Activated CD8-positive, alpha-beta memory T cell treated with anti-CD3 and anti-CD28 coated beads for 1 hour (primary cell): Measurements from ENCODE around the gene ZNF23.

ENCODE experiments used
- DNase-seq, 2 donors: peaks; one replicate each; pipeline ENCODE4 v3.0.0-alpha.2; 2020; ENCODE audit warnings: low read depth in 1 of 2; ENCODE audit errors: extremely low read depth in 1 of 2

Gene ZNF23

DNA sequence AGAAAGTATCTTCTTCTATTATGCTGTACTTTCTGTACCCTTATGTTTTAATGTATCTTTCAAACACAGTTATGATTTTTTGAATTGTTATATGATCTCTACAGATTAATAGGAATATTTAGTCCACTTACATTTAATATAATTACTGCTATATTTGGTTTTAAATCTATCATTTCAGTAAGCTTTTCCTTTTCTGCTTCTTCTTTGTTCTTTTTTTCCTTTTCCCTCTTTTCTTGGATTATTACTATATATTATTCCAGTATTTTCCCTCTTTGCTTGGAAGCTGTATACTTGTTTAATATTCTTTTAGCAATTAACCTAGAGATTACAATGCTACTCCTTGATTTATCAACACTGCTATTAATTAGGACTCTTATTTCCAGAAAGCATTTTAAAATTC is 33.7 kb downstream of the ZNF23 start:
- no peak for DNase-seq

DNA sequence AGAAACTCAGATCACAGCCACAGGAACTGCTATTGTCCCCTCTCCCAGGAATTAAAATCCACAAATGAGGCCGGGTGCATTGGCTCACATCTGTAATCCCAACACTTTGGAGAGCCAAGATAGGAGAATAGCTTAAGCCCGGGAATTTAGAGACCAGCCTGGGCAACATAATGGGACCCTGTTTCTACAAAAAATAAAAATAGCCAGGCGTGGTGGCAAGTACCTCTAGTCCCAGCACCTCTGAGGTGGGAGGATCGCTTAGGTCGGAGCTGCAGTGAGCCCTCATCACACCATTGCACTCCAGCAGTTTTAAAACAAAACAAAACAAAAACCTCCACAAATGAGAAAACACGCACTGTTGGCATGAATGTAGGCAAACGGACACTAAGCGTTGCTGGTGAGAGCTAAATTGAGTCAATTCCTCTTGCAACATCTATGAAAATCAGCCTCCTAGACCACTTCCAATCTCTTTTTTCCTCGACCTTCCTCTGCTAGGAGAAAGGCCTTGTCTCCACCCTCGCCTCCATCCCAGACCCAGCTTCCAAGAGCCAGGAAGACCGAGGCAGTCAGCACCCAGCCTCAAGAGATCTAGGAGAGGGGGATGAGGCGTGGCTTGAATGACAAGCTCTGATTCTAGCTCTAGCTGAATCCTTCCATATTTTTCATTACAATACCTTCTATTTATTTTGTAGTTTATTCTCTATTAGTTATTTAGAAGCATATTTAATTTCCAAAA is 35.0 kb downstream of the ZNF23 start:
- no peak for DNase-seq

DNA sequence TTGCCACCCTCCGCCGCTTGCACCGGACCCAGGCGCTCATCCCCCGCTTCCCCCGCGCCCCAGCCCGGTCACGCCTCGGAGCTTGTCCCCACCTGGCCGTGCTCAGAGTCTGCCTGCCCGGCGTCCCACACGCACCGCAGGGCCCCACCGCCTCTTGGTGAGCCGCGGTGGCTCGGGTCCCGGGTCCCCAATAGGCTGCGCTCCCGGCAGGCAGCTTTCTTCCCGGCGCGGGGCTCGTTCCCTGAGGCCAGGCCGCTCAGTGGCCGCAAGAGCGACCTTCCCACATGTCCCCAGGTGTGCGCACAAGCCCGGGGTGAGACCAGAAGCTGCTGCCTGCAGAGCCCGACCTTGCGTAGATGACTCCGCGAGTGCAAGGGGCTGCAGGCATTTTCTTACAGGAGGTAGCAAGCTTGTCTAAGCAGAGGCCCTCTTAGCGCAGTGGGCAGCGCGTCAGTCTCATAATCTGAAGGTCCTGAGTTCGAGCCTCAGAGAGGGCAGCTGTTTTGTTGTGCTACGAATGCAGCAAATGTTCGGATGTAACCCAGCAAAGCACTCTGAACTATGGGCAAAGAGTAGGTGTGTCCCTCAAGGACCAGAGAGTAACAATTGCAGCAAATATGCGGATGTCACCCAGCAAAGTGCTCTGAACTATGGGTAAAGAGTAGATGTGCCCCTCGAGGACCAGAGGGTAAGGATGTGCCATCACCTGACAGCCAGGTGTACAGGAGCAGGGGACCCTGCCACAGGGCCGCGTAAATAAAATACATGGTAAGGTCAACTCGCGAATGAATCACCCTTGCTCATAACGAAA is 35.8 kb downstream of the ZNF23 start:
- no peak for DNase-seq

DNA sequence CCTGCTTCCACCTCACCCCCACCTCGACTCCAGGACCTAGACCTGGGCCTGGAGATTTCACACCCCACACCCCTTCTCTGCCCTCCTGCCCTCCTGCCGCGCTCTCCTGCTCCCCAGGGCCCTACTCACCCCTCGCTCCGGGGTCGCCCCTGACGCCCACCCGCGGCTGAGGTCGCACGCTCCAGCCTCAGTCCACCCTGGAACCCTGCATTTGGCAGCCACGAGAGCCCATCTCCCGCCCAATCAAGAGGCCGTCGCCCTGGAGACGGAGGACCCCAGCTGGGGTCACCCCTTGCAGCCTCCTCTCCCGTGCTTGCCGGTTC is 36.3 kb downstream of the ZNF23 start:
- no peak for DNase-seq

DNA sequence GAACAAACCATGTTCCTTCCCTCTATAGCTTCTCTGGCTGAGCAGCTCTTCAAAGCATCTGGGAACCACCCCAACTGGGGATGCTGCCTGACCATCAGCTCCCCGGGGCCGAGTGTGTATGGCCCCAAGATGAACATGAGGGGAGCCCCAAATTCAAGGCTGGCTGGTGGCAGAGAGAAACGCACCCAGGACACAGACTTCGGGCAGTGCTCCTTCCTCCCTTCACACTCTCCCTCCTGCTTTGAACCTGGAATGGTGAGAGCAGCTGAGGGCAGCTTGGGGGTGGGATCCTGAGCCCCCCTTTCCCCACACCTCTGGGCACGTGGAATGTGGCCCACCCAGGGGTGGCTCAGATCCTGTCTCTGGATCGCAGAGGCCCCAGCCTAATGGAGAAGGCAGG is 37.4 kb downstream of the ZNF23 start:
- no peak for DNase-seq

DNA sequence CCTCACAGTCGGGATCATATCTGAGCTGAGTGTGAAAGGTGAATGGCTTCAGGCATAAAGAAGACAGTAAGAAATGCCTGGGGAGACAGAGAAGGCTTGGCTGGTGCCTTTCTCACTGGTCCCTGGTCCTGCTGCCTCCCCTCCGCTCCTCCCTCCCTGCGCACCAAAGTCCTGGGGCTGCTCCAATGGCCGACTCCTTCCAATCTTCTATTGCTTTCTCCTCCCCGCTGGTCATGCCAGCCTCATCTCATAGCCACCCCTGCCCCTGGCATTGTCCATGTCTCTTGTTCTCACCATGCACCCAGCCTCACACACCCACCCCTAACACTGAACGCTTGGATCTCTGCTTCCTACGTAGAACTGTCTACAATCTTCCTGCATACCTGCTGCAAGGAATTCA is 38.2 kb downstream of the ZNF23 start:
- no peak for DNase-seq

DNA sequence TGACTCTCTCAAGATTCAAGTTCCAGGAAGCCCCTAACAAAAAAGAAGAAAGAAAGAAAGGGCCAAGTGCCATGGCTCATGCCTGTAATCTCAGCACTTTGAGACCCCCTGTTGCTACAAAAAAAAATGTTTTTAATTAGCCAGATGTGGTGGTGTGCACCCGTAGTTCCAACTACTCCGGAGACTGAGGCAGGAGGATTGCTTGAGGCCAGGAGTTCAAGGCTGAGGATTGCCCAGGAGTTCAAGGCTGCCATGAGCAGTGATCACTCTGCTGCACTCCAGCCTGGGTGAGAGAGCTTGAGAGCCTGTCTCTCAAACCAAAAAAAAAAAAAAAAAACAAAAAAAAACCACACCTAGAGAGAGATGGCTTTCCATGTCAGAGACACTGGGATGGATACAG is 39.0 kb downstream of the ZNF23 start:
- DNase-seq, result no peak

DNA sequence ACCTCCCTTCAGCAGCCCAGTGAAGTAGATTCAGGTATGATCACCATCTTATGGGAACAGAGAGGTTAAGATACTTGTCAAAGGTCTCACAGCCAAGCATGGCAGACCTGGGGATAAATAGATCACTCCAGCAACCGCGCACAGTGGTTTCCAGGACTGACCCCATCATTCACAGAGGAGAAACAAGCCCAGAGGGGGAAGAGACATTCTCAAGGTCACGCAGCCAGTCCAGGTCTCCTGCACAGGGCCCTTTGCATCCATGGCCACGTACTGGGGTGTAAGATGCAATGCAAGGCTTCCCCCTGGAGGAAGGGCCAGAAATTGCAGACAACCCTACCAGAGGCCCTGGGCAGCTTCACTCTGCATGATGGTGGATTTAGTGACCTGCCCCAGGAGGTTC is 40.1 kb downstream of the ZNF23 start:
- no peak for DNase-seq

DNA sequence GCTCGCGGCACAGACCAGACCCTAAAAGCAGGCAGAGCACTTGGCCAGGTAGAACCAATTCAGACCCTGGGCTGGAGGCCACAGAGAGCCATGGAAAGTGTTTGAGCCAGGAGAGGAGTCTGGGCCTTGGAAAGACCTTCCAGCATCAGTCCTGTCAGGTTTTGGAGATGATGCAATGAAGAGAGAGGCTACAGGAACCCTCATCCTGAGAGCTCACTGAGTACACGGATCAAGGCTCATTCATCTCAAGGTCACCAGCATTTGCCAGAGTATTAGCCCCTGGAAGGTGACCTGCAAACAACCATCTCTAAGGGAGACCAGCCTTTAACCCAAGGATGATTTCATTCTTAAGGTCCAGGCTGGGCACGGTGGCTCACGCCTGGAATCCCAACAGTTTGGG is 48.0 kb downstream of the ZNF23 start:
- DNase-seq, result no peak

DNA sequence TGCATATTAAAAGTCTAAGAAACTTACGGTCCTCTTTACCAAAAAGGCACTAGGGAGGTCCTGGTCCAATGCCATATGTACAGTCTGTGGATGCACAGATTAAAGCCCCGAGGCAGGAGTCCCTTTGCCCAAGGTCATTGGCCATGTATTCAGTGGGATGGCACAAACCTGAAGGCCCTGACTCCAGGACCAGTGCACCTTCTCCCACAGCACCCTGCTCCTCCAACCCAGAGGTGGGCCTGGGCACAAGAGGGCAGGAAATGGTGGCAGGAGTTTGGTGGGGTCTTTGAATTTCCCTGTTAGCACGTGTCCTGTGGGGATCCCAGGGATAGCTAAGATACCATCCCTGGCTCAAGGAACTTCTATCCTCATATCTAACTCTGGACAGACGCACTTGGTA is 48.7 kb downstream of the ZNF23 start:
- no peak for DNase-seq

DNA sequence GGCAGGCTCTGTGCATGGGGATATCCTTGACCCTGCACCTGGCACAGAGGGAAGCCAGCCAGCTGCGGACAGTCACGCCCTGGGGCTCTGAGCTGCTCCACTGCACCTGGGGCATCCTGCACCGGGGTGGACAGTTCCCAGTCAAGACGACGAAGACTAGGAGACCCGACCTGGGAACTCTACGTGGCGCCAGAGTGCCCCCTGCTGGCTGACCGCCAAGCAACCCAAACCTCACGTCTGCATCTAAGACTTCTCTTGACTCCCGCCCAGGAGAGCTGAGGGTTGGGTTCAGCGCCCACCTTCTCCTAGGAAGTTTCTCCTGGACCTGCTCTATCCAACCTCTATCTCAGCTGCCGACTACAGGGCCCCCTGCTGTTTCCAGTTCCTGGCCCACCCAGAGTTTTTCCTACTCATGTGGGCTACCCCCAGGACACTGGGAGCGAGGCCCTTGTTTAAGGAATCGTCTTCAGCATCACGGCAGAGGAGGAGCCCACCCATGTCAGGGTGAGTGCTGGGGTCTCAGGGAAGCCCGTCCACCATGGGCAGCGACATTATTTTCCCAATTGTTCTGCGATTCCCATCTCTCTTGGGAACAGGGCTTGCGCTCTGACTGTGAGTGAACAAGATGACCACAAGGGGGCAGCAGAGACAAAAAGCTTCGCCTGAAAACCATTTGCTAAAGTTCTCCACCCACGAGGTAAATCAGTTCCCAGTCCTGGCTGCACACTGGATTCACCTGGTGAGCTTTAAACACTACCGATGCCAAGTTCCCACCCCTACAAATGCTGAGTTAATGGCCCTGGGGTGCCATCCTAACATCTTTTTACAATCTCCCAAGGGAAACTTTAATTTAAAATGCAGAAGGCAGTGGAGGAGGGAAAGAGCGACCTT is 49.5 kb downstream of the ZNF23 start:
- peak; percentile 40 to 49 for DNase-seq

DNA sequence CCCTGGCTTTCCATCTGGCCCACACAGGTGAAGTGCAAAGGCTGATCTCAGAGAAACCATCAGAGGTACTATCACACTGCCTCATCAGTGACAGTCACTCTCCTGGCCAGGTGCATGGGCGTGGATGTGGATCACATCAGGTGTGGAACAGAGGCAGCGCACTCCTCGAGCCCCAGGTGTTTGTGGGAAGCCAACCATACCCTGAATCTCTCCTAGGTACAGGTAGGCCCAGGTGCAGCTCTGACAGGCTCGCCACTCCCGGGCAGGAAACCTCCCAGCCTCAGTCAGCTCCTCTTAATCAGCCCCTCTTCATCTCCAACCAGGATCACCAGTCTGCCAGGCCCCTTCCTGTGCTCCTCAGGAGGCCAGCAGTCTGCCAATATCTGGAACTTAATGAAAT is 51.9 kb downstream of the ZNF23 start:
- no peak for DNase-seq

DNA sequence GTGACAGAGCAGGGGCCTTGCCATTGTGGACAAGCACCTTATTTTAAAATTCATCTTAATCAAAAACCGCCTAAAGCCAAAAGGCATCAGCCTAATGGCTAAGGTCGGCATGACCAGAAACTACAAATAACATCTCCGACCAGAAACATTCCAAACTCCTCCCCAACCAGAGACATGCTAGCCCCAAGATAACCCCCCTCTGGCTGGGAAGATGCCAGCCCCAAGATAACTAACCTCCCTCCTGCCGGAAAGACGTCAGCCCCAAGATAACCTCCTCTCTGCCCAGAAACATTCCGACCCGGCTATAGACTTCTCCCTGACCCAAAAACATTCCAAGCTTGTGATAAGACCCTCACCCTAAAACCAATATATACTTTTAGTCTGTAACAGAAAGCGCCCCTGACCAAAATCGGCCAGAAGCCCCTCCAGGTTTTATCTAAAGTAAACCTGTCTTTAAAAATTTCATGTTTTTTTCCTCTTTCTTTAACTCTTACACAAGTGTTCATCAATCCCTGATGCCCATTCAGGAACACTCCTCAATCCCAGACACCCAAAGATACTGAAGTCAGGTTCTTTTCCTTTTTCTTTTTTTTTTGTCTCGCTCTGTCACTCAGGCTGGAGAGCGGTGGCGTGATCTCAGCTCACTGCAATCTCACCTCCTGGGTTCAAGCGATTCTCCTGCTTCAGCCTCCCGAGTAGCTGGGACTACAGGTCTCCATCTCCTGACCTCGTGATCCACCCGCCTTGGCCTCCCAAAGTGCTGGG is 52.9 kb downstream of the ZNF23 start:
- no peak for DNase-seq

DNA sequence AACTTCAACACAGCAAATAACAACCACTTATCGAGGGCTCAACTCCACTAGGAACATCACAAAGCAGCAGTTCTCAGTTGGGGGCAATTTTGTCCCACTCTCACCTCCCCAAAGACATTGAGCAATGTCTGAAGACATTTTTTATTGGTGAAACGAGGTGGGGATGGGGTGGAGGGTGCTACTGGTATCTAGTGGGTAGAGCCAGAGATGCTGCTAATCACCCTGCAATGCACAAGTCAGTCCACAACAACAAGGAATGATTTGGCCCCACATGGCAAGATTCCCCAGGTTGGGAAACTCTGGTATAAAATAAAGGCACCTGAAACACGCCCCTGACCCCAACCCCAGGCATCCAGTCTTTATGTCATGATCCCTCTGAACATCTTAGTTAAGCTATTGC is 53.5 kb downstream of the ZNF23 start:
- no peak for DNase-seq

DNA sequence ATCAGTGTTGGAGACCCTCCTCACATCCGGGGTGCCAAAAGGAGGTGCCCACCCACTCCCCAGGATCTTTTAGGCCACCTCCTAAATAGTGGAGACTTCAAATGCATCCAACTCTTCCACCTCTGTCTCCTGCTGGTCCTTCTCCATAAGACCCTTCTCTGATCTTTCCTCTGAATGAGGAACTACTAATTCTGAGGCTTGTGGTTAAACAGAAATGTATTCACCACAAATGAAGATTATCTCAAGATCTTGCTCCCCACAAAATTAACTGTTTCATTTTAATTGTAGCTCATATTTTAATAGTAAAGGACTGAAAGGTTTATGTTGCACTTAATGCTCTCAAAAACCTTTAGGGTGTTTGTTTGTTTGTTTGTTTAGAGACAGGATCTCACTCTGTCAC is 54.3 kb downstream of the ZNF23 start:
- DNase-seq, result no peak

DNA sequence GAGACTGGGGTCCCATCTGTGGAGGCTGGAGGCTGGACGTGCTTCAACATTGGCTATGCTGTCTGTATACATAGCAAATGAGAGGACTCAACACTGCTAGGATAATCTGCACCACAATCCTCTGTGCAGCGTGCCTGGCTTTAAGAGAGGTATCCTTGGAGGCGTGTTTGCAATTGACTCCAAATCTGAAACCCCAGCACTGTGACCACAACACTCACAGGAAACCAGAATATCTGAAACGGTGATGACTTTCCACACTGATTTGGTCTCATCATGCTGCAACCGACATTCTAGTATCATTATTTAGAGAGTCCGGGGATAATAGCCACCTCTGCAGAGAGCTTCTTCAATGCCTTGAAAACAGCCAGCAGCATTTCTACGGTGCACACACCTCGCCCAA is 55.3 kb downstream of the ZNF23 start:
- DNase-seq, result no peak

DNA sequence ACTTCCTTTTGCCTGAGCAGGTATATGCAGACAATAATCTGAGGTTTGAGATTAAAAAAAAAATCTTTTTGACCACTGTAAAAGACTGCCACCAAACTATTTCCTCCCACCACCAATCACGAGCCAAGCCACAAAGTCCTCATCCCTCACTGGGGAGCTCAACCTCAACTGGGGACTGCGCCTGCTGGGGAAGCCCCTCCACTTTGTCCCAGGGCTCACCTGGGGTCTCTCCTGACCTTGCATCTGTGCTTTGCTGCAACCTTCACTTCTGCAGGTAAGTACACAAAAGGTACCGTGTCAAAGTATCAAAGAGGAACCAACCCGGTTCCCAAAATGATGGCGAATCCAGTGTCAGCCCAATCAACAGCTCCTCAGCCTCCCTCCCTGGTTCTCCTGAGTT is 55.7 kb downstream of the ZNF23 start:
- DNase-seq, result no peak

DNA sequence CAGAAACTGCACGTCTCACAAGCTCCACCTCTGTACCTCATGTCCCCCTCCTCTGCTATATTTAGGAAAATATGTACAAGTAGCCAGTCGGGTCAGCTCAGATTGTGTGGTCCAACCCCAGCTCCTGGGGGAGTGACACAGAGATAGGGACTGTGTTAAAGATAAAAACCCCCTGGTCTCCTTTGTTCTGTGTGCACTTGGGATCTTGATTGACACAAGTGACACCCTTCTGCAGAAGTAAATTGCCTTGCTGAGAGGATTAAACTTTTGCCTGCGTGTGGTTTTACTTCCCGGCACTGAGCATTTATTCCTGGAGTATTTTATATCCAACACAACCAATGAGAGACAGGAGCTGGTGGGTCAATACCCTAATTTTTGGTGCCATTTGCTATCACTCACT is 57.7 kb downstream of the ZNF23 start:
- DNase-seq, result no peak

DNA sequence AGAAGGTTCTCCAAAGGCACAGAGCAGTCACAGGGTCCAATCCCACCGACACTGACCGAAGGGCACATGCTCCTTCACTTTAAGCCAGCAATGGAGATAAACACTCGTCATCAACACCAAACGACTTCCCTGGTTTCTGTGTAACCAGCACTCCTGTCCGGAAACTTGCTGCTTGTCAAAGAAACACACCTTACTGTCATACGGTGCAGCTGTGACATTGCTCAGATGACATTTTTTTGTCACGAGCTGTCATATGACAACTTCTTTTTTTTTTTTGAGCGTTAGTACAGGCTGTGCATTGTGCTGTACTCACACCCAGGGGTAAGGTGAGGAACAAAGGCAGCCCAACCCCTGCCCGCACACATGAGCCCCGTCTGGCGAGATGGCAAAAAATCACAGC is 59.4 kb downstream of the ZNF23 start:
- DNase-seq, result no peak

DNA sequence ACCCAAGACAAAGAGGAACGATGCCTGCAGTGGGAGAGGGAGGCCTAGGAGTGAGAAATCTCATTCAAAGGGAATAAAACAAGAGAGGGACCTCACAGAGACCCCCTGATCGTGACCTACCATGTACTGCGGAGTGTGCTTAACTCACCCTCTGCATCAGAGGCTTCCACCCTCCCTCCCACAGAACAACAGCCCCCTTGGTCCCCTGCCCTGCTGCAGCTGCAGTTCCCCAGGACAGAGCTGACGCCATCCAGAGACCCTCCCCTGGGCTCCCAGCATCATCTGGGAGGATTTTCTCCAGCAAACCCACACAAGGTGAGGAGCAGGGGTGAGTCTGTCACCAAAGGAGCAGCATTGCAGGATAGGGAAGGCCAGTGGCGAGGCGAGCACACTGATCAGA is 60.0 kb downstream of the ZNF23 start:
- no peak for DNase-seq
